HG03108 (cell line): ENCODE data around the gene GRK1.
"Not testable (repeated sequence)": the region's sequence is repeated elsewhere in the genome, so short reads cannot be mapped to it uniquely, and the experiment has no call there.

ENCODE experiments used
- ATAC-seq: cut with Tn5 transposase; IDR thresholded peaks from one replicate; pipeline ENCODE4 v1.9.1; 2021; ENCODE audit warnings: moderate library complexity; ENCODE audit not compliant: unreplicated experiment

The GRK1 gene

GRCh38 chr13:113740286-113740556 is 73.2 kb downstream of the GRK1 start:
- no peak for ATAC-seq

- ATAC-seq: no peak
Measured at GRCh38 chr13:113740661-113741060, 73.6 kb downstream of the GRK1 start.

- no peak for ATAC-seq
Measured at GRCh38 chr13:113741191-113741668, 74.2 kb downstream of the GRK1 start.

DNA sequence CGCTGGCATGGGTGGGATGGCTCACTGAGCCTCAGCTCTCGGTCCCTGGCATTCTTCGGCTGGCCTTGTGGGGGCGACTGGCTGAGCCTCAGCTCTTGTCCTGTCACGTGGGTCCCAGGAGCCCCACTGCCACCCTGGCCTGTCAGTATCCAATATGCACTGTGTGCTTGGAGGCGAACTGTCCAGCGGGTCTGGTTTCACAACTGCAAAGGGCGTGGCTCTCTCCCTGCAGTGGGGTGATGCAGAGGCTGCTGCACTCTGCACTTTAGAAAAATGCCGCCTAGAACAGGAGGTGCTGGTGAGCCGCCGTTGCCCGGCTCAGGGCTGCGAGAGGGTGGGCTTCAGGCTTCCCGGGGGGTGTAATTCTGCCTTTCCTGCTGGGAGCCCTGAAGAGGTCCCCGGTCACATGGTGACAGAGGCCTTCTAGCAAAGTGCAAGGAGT is 75.0 kb downstream of the GRK1 start:
- ATAC-seq: no peak

DNA sequence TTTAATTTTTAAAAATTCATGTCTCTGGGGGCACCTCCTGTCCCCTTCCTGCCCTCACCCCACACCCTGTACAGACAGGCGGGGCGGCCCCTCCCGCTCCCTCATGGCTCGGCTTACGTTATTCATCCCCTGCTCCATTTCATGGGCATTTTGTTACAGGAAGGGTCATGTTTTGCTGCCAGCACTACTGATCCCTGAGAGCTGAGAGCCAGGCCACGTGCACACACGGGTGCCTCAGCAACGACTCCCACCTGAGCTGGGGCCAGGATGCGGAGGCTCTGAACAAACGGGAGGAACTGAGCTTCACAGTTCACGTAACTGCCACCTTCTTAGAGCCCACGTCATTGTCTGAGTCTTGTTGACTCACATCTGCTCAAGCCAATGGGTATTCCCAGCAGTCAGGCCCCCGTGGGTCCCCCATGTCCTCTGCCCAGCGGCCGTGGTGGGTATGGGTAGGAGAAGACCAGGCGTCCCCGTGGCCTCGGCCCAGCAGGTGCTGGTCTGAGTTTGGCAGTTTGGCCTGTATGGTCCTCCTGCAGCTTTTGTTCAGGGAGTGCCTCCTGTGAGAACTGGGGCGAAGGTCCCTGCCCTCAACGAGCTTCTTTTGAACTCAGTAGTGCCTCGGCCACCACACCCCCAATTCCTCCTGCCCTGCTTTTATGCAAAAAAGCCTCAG is 75.6 kb downstream of the GRK1 start:
- no peak for ATAC-seq

DNA sequence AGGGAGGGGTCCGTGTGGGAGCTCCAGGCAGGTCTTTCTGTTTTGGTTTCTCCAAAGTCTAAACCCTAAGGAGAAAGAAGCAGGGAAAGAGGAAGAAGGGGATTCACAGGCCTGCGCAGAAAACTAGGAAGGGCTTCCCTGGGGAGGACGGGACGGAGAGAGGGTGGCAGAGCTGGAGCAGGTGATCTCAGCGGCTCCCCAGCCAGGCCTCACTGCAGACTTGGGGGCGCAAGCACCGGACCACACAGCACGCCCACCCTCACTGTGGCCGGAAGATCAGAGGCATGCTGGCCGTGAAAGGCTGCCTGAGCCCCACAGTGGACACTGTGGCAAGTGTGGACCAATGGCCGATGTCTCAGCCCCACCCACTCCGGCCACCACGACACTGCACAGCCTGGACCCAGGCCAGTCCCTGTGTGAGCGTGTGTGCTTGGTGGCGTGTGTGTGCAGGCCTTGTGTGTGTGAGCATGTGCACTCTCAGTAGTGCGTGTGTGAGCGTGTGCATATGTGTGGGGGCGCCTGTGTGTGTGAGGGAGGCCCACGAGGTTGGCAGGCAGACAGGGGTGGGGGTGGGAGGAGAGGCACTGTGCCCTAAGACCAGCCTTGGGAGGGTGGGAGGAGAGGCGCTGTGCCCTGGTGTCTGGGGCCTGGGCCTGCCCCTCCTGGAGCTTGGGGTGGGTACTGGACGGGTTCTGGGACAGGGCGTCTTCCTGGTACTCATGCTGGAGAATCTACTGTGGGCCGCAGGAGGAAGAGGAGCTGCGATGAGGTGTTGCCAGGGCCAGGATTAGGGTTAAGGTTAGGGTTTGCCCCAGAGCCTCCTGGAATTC is 76.6 kb downstream of the GRK1 start:
- ATAC-seq: no peak

GRCh38 chr13:113744197-113745000 is 77.4 kb downstream of the GRK1 start:
- no peak for ATAC-seq

GRCh38 chr13:113745059-113745458 is 78.0 kb downstream of the GRK1 start:
- no peak for ATAC-seq

DNA sequence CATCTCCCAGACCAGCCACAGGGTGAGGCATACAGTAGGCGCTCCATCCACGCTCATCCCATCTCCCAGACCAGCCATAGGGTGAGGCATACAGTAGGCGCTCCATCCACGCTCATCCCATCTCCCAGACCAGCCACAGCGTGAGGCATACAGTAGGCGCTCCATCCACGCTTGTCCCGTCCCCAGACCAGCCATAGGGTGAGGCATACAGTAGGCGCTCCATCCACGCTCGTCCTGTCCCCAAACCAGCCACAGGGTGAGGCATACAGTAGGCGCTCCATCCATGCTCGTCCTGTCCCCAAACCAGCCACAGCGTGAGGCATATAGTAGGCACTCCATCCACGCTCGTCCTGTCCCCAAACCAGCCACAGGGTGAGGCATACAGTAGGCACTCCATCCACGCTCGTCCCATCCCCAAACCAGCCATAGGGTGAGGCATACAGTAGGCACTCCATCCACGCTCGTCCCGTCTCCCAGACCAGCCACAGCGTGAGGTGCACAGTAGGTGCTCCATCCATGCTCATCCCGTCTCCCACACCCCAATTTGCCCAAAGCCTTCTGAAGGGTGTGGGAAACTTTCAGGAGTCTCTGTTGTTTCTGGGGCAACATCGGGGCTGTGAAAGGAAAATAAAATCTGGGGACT is 78.6 kb downstream of the GRK1 start:
- ATAC-seq: not testable (repeated sequence)

- no peak for ATAC-seq
Measured at GRCh38 chr13:113746143-113746525, 79.1 kb downstream of the GRK1 start.

DNA sequence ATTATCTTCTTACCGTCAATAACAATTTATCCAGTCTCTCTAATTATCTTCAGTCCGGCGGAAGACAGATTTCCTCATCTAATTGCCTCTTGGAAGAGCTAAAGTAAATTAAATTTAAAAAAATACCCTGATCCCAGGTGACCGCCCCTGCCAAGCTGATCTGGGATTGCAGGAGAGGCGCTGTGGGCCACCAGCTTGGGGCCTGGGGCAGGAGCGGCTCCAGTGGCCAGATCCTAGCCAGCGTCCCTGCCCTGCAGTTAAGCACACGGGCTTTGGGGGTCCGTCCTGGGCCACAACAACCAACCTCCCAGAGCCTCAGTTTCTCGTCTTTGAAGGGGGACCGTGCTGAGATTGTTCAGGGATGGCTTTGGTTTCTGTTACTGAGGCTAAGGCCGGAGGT is 79.7 kb downstream of the GRK1 start:
- ATAC-seq: no peak

GRCh38 chr13:113747291-113747833 is 80.3 kb downstream of the GRK1 start:
- ATAC-seq: no peak

DNA sequence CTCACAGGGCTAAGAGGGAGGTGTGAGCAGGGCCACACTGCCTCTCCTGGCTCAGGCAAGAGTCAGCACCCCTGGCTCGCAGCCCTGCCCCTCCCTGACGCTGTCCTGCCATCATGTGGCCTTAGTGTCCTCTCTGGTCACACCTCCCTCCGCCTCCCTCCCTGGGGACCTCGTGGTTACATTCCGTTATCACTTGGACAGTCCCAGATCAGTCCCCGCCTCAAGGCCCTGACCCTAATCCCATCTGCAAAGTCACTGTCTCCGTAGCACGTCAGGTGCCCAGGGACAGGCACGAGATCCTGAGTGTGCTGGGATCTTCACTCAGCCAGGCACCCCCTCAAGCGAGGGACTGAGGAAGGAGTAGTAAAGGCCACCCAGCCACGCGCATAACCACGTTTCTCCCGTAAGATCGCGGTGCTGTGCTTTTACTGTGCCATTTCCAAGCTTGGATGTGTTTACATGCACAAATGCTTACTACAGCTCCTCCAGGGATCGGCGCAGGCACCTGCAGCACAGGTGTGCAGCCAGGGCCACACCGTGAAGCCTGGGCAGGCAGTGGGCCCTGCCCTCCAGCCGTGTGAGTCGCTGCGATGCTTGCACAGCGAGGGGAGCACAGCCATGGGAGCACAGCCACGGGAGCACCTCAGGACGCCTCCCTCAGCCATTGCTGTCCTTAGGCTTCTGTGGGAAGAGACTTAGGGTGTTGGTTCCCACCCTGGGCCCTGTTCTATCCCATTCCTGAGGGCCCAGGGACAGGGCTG is 81.3 kb downstream of the GRK1 start:
- no peak for ATAC-seq

DNA sequence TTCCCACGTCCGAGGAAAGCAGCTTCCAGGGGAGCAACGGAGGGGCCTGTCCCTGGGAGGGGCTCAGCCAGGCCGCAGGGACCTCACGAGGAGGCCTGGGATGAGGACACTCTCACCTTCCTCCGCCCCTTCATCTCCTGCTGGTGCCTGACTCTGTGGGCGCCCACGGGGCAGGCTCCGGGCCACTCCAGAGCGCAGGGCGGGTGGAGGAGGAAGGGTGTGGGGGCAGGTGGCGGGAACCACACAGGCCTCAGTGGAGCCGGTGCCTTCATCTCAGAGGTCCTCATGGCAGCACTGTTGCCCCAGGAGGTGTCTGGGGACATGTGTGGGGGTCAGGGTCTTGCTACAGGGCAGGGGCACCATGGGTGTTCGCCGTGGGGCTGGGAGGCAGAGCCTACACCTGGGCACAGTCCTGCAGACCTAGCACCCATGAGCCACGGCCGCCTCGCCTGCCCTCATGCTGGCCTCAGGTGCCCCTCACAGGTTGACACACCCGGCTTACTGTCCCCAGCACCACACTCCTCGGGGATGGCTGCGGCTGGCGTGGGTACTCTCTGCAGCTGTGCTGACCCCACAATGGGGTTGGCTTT is 81.9 kb downstream of the GRK1 start:
- ATAC-seq: no peak

DNA sequence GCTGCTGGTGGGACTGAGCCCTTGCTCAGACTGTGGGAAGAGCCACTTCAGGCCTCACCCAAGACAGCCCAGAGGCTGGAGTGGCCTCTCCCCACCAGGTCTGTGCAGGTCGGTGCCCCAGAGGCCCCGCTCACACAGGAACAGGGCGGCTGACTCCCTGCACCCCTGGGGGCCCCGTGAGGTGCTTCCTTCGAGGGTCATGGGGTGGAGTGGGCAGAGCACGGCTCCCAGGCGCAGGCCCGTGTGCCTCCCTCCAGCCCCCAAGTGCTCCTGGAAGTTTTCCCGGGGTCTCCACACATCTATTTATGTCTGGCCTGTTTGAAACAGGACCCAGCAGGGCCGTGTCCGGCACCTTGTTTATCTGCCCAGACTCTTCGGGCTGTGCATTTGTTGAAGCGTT is 82.5 kb downstream of the GRK1 start:
- ATAC-seq: no peak

- no peak for ATAC-seq
Measured at GRCh38 chr13:113749967-113750366, 82.9 kb downstream of the GRK1 start.

DNA sequence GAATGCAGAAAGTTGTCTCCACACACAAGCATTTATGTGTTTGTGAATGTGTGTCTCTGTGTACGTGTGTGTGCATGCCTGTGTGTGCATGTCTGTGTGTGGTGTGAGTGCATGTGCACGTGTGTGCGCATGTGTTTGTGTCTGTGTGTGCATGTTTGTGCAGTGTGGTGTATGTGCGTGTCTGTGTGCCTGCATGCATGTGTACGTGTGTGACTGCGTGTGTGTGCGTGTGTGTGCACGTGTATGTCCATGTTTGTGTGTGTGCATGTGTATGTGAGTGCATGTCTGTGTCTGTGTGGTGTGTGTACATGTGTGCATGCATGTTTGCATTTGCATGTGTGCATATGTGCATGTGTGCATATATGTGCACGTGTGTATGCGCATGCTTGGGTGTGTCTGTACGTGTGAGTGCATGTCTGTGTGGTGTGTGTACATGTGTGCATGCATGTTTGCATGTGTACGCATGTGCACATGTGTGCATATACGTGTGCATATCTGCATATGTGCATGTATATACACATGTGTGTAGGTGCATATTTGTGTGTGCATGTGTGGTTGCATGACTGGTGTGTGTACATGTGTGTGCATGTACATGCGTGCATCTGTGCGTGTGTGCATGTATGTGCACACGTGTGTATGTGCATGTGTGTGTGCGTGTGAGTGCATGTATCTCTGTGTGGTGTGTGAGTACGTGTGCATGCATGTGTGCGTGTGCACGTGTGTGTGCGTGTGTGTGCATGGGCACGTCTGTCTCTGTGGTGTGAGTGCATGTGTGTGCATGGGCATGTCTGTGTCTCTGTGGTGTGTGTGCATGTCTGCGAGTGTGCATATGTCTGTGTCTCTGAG is 83.8 kb downstream of the GRK1 start:
- ATAC-seq: no peak

DNA sequence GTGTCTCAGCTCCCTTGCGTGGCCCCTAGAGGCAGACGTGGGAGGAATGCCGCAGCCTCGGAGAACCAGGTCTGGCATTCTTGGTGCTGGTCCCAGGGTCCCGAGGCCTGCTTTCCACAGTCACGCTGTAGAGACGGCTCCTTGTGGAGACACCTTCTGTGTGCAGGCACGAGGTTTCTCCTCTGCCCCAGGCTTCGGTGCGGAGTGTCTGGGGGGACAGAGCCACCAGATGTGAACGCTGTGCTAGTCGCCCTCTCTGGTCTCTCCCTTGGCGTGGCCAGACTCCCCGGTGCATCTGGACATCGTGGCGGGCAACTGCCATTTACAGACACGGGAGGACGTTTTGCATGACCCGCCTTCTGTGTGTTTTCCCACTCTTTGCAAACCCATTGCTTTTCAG is 84.5 kb downstream of the GRK1 start:
- ATAC-seq: no peak
